Measurements from ENCODE around the gene CST3. TPM values are rescaled to one million over a fixed set of nuclear protein-coding genes. Genes with fewer than 3 reads are reported as not detected.
A peak's percentile ranks its signal among the peaks of the same experiment; 100 is the strongest.
"Not testable (repeated sequence)": the region's sequence is repeated elsewhere in the genome, so short reads cannot be mapped to it uniquely, and the experiment has no call there.

The CST3 gene, protein sequence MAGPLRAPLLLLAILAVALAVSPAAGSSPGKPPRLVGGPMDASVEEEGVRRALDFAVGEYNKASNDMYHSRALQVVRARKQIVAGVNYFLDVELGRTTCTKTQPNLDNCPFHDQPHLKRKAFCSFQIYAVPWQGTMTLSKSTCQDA
- polyA plus RNA-seq (193 to 339 TPM (median 194 TPM) in 3 replicates), polyA minus RNA-seq (189 to 317 TPM (median 258 TPM) in 3 replicates)
- 94.0 TPM for polyA plus RNA-seq (2011; ENCODE audit: low read depth)
- polyA plus RNA-seq (2011; cell fraction: cytosol; rRNA removed): 253 and 507 TPM in 2 replicates
- polyA plus RNA-seq (2011; cell fraction: nucleus; rRNA removed): 171 and 289 TPM in 2 replicates
- polyA plus RNA-seq (2012; ENCODE audit: low replicate concordance): 333 and 409 TPM in 2 replicates
- polyA minus RNA-seq (2011; cell fraction: cytosol; rRNA and poly(A)+ RNA removed): 535 TPM
- polyA minus RNA-seq (2011; cell fraction: nucleus; rRNA and poly(A)+ RNA removed): 137 and 147 TPM in 2 replicates

DNA sequence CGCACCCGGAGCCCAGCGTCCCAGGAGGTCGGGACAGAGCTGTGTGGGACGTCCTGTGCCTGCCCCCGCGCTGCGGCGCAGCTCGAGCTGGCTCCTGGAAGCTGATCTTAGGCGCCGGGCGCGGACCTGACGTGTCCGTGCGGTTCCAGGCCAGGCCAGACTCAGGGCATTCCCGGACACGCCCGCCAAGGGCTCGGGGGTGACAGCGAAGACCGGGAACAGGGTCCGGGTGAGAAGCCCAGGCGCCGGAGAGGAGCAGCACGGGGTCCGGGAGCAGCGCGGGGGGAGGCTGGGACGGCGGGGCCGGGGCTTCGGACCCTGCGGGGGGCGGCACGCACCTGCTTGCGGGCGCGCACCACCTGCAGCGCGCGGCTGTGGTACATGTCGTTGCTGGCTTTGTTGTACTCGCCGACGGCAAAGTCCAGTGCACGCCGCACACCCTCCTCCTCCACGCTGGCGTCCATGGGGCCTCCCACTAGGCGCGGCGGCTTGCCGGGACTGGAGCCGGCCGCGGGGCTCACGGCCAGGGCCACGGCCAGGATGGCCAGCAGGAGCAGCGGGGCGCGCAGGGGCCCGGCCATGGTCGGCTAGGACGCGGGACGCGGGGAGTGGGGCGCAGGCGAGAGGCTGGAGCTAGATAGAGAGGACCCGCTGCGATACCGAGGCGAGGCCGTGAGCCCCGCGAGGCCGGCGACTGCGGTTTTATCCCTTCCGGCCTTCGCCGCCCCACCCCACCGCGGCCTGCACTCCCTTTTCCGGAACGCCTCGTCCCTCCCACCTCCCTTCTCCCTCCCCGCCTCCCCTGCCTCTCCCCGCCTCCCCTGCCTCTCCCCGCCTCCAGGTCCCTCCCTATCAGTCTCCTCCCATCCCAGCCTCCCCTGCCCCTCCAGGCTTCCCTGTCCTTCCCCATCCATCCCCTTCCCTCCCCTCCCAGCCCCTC is at the start of gene CST3:
CST3 (minus strand) TSS at position 674 of the 940 bp plus-strand sequence; CDS start at position 581, 93 bp downstream.
- H2AFZ ChIP-seq (ENCODE audit: control insufficient read depth, low read length): peak within 1 kb of the TSS; percentile 30
- H3K9ac ChIP-seq (ENCODE audit: control insufficient read depth, extremely low read depth, insufficient read depth, low read length): peak within 1 kb of the TSS; percentile 91
- peak within 1 kb of the TSS; percentile 69 for H3K27ac ChIP-seq (ENCODE audit: control insufficient read depth, insufficient read depth, low read length)
- H3K9me1 ChIP-seq (ENCODE audit: control insufficient read depth, extremely low read depth, insufficient read depth, low read length): peaks cover 4% of the 10 kb centered on the region
- H3K36me3 ChIP-seq (ENCODE audit: control insufficient read depth in 2 of 2, extremely low read depth in 1 of 2, insufficient read depth in 2 of 2, low read length in 2 of 2): peaks cover 13% of the 10 kb centered on the region in 2 experiments
- dilution Hi-C loops (cut with MboI; ENCODE audit: extremely low pct_ligation_motif_present, low sequenced_read_pairs): no loop called here
- peaks cover 37% of the 10 kb centered on the region for H3K4me1 ChIP-seq (ENCODE audit: control insufficient read depth, extremely low read depth, insufficient read depth, low read length)
- H3K9me3 ChIP-seq (ENCODE audit: control insufficient read depth, low read depth, low read length): no peaks in the 10 kb centered on the region
- DNase-seq (ENCODE audit: low read depth, low spot score): no peak
- H3K4me3 ChIP-seq (ENCODE audit: control insufficient read depth in 2 of 3, extremely low read depth in 1 of 3, insufficient read depth in 2 of 3, low read depth in 1 of 3, low read length in 3 of 3): peak within 1 kb of the TSS; percentile 74 to 92 (median 77)
- H3K4me2 ChIP-seq (ENCODE audit: control insufficient read depth, extremely low read depth, insufficient read depth, low read depth, low read length): peak within 1 kb of the TSS; percentile 88
- H3K79me2 ChIP-seq (ENCODE audit: control insufficient read depth, insufficient read depth, low read length): peaks cover 24% of the 10 kb centered on the region
- no peak for FAIRE-seq
- H3K27me3 ChIP-seq (ENCODE audit: control insufficient read depth, extremely low read depth, insufficient read depth, low read length): no peaks in the 10 kb centered on the region
- no peak for TF ChIP-seq EZH2 (IDR thresholded peaks at IDR 0.05; ENCODE audit: low read length)
- TF ChIP-seq, protein P1, sequence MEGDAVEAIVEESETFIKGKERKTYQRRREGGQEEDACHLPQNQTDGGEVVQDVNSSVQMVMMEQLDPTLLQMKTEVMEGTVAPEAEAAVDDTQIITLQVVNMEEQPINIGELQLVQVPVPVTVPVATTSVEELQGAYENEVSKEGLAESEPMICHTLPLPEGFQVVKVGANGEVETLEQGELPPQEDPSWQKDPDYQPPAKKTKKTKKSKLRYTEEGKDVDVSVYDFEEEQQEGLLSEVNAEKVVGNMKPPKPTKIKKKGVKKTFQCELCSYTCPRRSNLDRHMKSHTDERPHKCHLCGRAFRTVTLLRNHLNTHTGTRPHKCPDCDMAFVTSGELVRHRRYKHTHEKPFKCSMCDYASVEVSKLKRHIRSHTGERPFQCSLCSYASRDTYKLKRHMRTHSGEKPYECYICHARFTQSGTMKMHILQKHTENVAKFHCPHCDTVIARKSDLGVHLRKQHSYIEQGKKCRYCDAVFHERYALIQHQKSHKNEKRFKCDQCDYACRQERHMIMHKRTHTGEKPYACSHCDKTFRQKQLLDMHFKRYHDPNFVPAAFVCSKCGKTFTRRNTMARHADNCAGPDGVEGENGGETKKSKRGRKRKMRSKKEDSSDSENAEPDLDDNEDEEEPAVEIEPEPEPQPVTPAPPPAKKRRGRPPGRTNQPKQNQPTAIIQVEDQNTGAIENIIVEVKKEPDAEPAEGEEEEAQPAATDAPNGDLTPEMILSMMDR (optimal IDR thresholded peaks at IDR 0.05 in 1 of 3, IDR thresholded peaks at IDR 0.05 in 1 of 3, conservative IDR thresholded peaks at IDR 0.05 in 1 of 3; ENCODE audit: extremely low read depth in 1 of 3, insufficient read depth in 2 of 3, low read length in 3 of 3): no peak
- no peaks in the 10 kb centered on the region for H4K20me1 ChIP-seq (ENCODE audit: control insufficient read depth, extremely low read depth, insufficient read depth, low read length)

DNA sequence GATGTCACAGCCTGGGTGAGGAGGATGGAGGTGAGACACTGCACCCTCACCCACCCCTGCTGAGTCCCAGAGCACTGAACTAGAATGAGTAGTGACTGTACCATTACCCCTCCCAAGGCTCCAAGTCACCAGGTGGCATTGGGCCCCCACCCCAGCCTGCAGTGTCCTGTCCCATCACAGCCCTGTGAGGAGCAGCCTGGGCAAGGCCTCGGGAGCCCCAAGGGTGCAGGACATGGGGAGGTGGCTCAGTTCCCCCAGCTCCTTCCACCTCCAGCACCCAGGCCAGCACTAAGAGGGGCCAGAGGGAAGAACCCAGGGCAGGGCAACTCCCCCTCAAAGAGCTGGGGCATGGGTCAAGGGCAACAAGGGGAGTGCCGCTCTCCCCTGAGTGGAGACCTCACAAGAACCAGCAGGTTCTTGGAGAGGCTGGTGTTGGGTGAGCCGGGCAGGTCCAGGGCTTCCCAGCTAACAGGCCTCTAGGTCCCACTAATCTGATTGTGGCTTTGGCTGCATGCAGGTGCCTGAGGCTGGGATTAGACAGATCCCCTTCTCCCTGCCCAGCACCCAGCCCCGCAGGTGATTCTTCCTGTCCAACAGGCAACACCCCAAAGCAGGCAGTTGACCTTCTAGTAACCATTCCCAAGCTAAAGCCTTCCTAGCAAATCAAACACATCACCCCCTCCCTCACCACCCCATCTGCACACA is 48.4 kb upstream of the CST3 start:
- dilution Hi-C loops (cut with MboI; ENCODE audit: extremely low pct_ligation_motif_present, low sequenced_read_pairs): no loop called here
- TF ChIP-seq, protein P1 (optimal IDR thresholded peaks at IDR 0.05 in 1 of 3, IDR thresholded peaks at IDR 0.05 in 1 of 3, conservative IDR thresholded peaks at IDR 0.05 in 1 of 3; ENCODE audit: extremely low read depth in 1 of 3, insufficient read depth in 2 of 3, low read length in 3 of 3): no peak
- no peak for TF ChIP-seq EZH2 (IDR thresholded peaks at IDR 0.05; ENCODE audit: low read length)

DNA sequence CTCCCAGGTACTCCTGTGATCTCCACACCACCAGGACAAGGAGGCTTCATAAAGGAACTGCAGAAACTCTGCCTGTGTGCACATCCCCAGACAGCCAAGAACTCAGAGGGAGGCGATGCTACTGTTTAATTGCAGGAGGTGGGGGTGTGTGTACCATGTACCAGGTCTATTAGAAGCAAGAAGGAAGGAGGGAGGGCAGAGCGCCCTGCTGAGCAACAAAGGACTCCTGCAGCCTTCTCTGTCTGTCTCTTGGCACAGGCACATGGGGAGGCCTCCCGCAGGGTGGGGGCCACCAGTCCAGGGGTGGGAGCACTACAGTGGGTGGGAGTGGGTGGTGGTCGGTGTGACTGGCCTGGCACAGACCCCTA is 47.8 kb upstream of the CST3 start:
- H3K27me3 ChIP-seq (ENCODE audit: control insufficient read depth, extremely low read depth, insufficient read depth, low read length); H3K9me3 ChIP-seq (ENCODE audit: control insufficient read depth, low read depth, low read length); H3K79me2 ChIP-seq (ENCODE audit: control insufficient read depth, insufficient read depth, low read length); H3K27ac ChIP-seq (ENCODE audit: control insufficient read depth, insufficient read depth, low read length); H4K20me1 ChIP-seq (ENCODE audit: control insufficient read depth, extremely low read depth, insufficient read depth, low read length); H3K4me3 ChIP-seq (ENCODE audit: control insufficient read depth in 2 of 3, extremely low read depth in 1 of 3, insufficient read depth in 2 of 3, low read depth in 1 of 3, low read length in 3 of 3); H2AFZ ChIP-seq (ENCODE audit: control insufficient read depth, low read length); H3K36me3 ChIP-seq (ENCODE audit: control insufficient read depth in 2 of 2, extremely low read depth in 1 of 2, insufficient read depth in 2 of 2, low read length in 2 of 2); H3K4me2 ChIP-seq (ENCODE audit: control insufficient read depth, extremely low read depth, insufficient read depth, low read depth, low read length); H3K9me1 ChIP-seq (ENCODE audit: control insufficient read depth, extremely low read depth, insufficient read depth, low read length); FAIRE-seq; H3K9ac ChIP-seq (ENCODE audit: control insufficient read depth, extremely low read depth, insufficient read depth, low read length); DNase-seq (ENCODE audit: low read depth, low spot score); dilution Hi-C loops (cut with MboI; ENCODE audit: extremely low pct_ligation_motif_present, low sequenced_read_pairs); H3K4me1 ChIP-seq (ENCODE audit: control insufficient read depth, extremely low read depth, insufficient read depth, low read length): not testable (repeated sequence)

More for the DNA sequence above, 48.4 kb upstream of the CST3 start:
- Histone ChIP-seq H3K27me3 (ENCODE audit: control insufficient read depth, extremely low read depth, insufficient read depth, low read length) (no peaks in the 10 kb centered on the region), H3K9me3 (ENCODE audit: control insufficient read depth, low read depth, low read length) (no peaks in the 10 kb centered on the region), H4K20me1 (ENCODE audit: control insufficient read depth, extremely low read depth, insufficient read depth, low read length) (no peaks in the 10 kb centered on the region), H2AFZ (ENCODE audit: control insufficient read depth, low read length) (no peak overlapping the region), H3K36me3 (ENCODE audit: control insufficient read depth in 2 of 2, extremely low read depth in 1 of 2, insufficient read depth in 2 of 2, low read length in 2 of 2) (no peaks in the 10 kb centered on the region), H3K9ac (ENCODE audit: control insufficient read depth, extremely low read depth, insufficient read depth, low read length) (no peak overlapping the region), H3K4me1 (ENCODE audit: control insufficient read depth, extremely low read depth, insufficient read depth, low read length) (no peaks in the 10 kb centered on the region), H3K9me1 (ENCODE audit: control insufficient read depth, extremely low read depth, insufficient read depth, low read length) (no peaks in the 10 kb centered on the region), H3K79me2 (ENCODE audit: control insufficient read depth, insufficient read depth, low read length) (no peaks in the 10 kb centered on the region), H3K4me2 (ENCODE audit: control insufficient read depth, extremely low read depth, insufficient read depth, low read depth, low read length) (no peak overlapping the region), H3K27ac (ENCODE audit: control insufficient read depth, insufficient read depth, low read length) (no peak overlapping the region), H3K4me3 (ENCODE audit: control insufficient read depth in 2 of 3, extremely low read depth in 1 of 3, insufficient read depth in 2 of 3, low read depth in 1 of 3, low read length in 3 of 3) (no peak overlapping the region)
- FAIRE-seq (no peak), DNase-seq (ENCODE audit: low read depth, low spot score) (no peak)
